ENCODE data around the gene MTHFD1.

MTHFD1 gene

DNA sequence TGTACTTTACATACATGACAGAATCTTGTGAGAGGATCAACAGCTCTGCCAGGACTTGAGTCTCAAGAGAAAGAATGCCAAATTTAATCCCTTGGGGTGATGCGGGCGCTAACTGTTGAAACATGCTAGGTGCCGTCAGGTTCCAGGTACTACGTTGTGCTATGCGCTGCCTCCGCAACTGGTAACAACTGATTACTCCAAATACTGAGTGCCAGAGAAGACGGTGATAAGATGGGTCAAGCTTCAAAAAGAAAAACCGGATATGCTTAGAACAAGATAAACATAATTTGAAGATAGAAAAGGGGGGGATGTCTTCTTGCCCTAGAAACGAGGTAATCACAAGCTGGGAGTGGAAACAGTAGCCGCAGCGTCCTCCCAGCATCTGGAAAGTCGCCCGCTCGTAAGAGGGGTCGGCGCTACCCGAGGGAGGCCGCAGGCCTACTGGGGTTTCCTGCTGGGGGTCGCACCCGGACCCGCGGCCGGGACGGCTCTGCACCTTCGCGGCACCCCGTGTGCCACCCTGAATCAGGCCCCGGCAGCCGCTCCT is 114.8 kb downstream of the MTHFD1 start:
- DNase-seq (ENCODE audit: insufficient read length) (no peak), FAIRE-seq (peak; percentile 5)
- TF ChIP-seq POLR2AphosphoS5 (IDR thresholded peaks at IDR 0.05; ENCODE audit: low read depth, low read length) (no peak), TAF1 (IDR thresholded peaks at IDR 0.05; ENCODE audit: borderline replicate concordance, low read depth, low read length) (no peak), POLR2A (IDR thresholded peaks at IDR 0.05; ENCODE audit: low read depth, low read length) (no peak)

DNA sequence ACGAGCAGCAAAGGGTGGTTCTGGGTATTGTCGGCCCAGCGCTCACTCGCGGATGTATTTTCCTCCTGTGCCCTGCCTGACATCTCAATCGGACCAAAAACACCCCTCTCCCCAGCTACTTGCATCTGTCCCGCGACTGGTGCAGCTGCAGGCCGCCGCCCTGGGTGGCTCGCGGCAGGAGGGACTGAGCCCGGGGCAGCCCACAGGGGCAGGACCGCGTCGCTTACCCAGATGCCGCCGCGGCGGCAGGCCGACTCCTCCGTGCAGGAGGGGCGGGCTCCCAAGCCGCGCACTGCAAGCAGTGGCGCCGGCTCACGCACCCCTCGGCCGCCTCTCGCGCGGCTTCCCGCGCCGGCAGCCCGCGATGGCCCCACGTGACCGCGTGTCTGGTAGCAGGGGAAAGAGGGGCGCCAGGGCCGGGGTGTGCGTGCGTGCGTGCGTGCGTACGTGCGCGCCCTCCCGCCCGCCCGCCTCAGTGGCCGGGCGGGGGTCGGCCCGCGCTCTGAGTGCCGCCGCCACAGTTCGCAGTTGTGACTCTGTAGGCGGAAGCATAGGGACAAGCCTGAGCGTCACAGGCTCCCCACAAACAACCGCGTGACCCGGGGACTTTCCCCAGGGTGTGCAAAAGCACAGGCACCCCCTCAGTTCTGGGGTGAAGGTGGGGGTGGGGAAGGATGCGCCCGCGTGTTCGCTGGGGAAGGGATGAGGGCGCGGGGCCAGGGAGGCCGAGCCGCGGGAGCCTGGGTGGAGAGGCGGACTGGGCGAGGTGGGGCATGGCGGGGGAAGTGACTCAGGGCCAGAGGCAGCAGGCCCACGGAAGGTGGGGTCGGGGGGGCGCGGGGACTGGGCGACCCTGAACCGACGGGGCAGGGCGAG is 115.5 kb downstream of the MTHFD1 start, which contains the start of gene ZBTB25:
TSS of gene ZBTB25 (minus strand) at position 405 of the 876 bp plus-strand sequence. CDS start 13,305 bp downstream, outside the sequence.
- TF ChIP-seq POLR2AphosphoS5 (IDR thresholded peaks at IDR 0.05; ENCODE audit: low read depth, low read length) (peak; percentile 81), POLR2A (IDR thresholded peaks at IDR 0.05; ENCODE audit: low read depth, low read length) (peak; percentile 46), TAF1 (IDR thresholded peaks at IDR 0.05; ENCODE audit: borderline replicate concordance, low read depth, low read length) (peak; percentile 77; the same call in 1 of the 2 replicates)
- peak; percentile 88 for FAIRE-seq
- peak; percentile 58 for DNase-seq (ENCODE audit: insufficient read length)

DNA sequence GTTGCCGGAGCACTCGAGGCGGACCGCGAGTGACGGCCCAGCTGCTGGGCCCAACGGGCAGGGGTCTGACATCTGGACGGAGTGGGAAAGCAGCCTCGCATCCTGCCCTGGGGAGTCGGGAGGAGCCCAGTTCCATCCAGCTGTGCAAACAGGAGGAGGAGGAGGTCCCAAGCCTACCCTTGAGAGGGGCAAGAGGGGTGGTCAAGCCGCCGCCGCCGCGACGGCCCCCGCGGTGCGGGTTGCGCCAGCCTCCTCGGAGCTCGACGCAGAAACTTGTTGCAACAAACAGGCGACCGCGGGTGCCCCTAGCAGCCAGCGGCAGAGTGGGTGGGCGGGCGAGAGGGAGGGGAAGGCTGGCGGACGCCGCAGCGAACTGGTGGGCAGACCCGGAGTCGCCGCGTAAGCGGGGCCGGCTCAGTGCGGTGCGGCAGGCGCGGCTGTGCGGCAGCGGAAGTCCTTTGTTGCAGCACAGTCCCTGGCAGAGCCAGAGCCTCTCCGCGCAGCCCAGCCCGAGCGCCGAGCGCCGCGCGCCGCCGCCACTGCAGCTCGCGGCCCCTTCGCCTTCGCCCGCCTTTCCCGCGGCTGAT is 116.2 kb downstream of the MTHFD1 start, which contains the start of gene ZBTB1:
TSS of gene ZBTB1 (plus strand) at position 461 of the 587 bp plus-strand sequence. CDS start 16,735 bp downstream, outside the sequence.
- TF ChIP-seq POLR2A (IDR thresholded peaks at IDR 0.05; ENCODE audit: low read depth, low read length) (peak; percentile 81), TAF1 (IDR thresholded peaks at IDR 0.05; ENCODE audit: borderline replicate concordance, low read depth, low read length) (peak; percentile 78), POLR2AphosphoS5 (IDR thresholded peaks at IDR 0.05; ENCODE audit: low read depth, low read length) (peak; percentile 83)
- DNase-seq (ENCODE audit: insufficient read length) (peak; percentile 38), FAIRE-seq (no peak)

DNA sequence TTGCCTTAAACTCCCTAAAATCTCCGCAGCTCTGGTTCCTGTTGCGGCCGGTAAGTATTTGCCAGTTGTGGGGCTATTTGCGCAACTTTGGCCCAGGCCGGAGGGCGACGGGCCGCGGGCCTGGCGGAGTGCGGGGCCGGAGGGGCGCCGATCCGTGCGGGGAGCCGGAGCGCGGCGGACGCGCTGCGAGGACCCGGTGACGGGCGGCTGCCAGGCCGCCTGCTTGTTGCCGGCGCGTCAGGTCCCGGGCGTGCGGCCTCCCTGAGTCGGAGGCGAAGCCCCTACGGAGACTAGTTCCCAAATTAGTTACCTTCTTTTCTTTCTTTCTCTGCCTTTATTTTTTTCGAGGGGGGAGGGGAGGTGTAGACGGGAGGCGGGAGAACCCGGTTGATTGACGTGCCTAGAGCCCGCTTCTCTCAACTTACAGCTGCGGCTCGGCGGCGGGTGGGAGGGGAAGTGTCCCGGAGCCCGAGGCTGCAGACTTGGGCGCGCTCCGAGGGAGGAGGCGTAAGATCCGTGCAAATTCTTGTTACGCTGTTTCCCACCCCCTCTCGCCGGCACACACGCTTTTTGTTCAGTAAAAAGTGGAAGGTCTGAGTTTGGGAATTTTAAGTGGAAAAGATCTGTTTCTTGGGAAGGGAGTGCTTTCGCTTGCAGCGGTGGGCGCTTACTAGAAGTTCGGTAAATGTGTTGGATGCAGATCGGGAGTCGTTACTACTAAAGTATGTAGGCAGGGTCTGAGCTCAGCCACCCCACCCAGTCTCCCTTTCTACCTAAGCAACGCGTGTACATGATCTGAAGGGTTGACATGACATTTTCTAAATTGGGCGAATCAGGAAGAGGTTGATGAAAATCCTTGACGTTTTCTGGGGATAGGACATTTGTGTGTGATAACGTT is 117.0 kb downstream of the MTHFD1 start:
- TF ChIP-seq POLR2AphosphoS5 (IDR thresholded peaks at IDR 0.05; ENCODE audit: low read depth, low read length) = peak; percentile 10
- 0 out of 2 replicates have a peak, but pooled peaks have one; percentile 1 for TF ChIP-seq POLR2A (IDR thresholded peaks at IDR 0.05; ENCODE audit: low read depth, low read length)
- peak; percentile 38; the same call in 1 of the 2 replicates for TF ChIP-seq TAF1 (IDR thresholded peaks at IDR 0.05; ENCODE audit: borderline replicate concordance, low read depth, low read length)
- DNase-seq (ENCODE audit: insufficient read length) = peak; percentile 52
- FAIRE-seq = peak; percentile 72

DNA sequence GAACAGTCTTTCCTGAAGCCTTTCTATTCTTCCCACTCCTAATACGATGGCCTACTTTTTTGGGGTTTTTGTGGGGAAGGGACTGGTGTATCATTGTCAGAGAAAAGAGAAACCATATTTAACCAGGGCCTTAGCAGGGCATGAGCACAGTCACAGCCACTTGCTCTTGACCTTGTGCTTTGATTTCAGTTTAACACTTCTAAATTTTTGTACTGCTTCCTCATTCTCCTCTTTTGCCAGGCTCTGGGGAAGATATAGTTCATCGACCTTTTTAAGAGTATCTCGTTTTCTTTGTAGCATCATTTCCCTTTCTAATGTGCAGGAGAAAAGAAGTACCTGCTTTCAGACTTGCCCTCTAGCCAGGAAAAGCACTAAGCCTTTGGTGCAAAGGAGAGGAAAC is 118.6 kb downstream of the MTHFD1 start:
- DNase-seq (ENCODE audit: insufficient read length) (no peak), FAIRE-seq (no peak)
- no peak for TF ChIP-seq TAF1 (IDR thresholded peaks at IDR 0.05; ENCODE audit: borderline replicate concordance, low read depth, low read length)
- TF ChIP-seq POLR2A (IDR thresholded peaks at IDR 0.05; ENCODE audit: low read depth, low read length) = no peak
- TF ChIP-seq POLR2AphosphoS5 (IDR thresholded peaks at IDR 0.05; ENCODE audit: low read depth, low read length) = no peak

DNA sequence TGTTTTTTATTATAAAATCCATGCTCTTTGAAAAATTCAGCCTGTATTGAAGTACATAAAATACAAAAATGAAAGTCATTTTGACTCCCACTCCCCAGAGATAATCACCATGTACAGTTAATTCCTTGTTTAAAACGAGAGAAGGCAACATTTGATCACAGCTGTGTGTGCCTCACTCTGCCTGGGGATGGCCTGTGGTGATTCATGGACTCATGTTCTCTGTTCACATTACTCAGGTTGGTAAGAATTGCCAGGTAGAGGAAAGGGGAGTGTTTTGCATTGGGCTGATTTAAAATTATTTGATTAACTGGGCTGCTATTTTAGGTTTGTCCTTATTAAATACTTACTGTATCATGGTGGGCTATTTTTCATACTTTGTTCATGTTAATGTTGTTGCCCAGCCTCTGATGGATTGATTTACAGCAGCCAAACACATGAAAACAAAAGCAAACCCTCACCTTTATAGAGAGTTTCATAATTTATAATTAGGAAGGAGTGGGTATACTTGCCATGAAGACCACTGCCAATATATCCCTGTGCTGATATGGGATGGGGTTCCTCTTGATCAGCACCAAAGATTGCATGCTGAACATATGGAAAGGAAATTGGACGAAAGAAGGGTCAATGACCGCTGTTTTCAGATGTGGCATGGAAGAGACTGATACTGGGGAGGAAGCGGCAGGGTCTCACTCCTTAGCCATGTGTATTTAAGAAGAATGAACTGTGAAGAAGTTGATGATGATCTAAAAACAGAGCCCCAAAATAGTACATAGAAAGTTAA is 119.4 kb downstream of the MTHFD1 start:
- no peak for DNase-seq (ENCODE audit: insufficient read length)
- no peak for TF ChIP-seq POLR2A (IDR thresholded peaks at IDR 0.05; ENCODE audit: low read depth, low read length)
- no peak for TF ChIP-seq POLR2AphosphoS5 (IDR thresholded peaks at IDR 0.05; ENCODE audit: low read depth, low read length)
- no peak for TF ChIP-seq TAF1 (IDR thresholded peaks at IDR 0.05; ENCODE audit: borderline replicate concordance, low read depth, low read length)
- FAIRE-seq = no peak

DNA sequence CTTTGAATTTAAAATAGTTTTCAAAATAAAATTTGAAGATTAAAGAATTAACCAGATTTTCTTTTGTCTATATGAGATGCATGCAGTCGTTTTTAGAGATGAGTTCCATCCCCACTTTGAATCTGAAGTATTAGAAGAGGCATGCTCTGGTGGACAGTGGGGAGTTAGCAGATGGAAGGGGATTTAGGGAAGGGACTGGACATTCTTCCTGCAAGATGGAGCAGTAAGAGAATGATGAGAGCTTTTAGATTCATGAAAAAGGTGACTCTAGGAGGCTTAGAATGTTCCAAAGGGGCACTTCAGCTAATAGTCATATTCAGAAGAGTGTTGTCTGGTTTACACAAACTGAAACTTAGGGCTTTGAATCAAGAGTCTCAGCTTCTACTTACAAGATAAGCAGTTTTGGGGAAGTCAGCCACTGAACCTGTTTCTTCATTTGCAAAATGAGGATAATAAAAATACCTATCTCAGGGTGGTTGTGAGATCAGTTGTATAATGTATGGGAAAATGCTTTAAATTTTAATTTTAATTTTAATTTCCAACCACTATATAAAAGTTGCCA is 120.1 kb downstream of the MTHFD1 start:
- no peak for DNase-seq (ENCODE audit: insufficient read length)
- FAIRE-seq = peak; percentile 57
- TF ChIP-seq TAF1 (IDR thresholded peaks at IDR 0.05; ENCODE audit: borderline replicate concordance, low read depth, low read length) (no peak), POLR2AphosphoS5 (IDR thresholded peaks at IDR 0.05; ENCODE audit: low read depth, low read length) (no peak), POLR2A (IDR thresholded peaks at IDR 0.05; ENCODE audit: low read depth, low read length) (no peak)

DNA sequence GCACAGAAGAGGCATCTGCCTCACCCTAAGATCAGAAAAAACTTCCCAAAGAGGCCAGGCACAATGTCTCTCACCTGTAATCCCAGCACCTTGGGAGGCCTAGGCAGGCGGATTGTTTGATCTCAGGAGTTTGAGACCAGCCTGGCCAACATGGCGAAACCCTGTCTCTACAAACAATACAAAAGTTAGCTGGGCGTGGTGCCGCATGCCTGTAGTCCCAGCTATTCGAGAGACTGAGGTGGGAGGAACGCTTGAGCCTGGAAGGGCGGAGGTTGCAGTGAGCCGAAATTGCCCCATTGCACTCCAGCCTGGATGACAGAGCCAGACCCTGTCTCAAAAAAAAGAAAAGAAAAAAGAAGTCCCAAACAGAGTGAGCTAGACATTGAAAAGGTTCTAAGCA is 120.9 kb downstream of the MTHFD1 start:
- no peak for TF ChIP-seq POLR2AphosphoS5 (IDR thresholded peaks at IDR 0.05; ENCODE audit: low read depth, low read length)
- TF ChIP-seq TAF1 (IDR thresholded peaks at IDR 0.05; ENCODE audit: borderline replicate concordance, low read depth, low read length) = no peak
- TF ChIP-seq POLR2A (IDR thresholded peaks at IDR 0.05; ENCODE audit: low read depth, low read length) = no peak
- no peak for FAIRE-seq
- no peak for DNase-seq (ENCODE audit: insufficient read length)

All from GM12892 (cell line).